Retinal pigment epithelial cell (primary cell): ENCODE results near the gene AGMAT.

Experiments used
- DNase-seq: peaks from one replicate; pipeline ENCODE4 v3.0.0-alpha.2; 2010; ENCODE audit warnings: low read depth
- H3K4me3 ChIP-seq: 2 replicates; pipeline ENCODE4 v1.5.1; 2011; ENCODE audit warnings: mild to moderate bottlenecking, low read length, control low read depth, moderate library complexity
- TF ChIP-seq, protein P1 (sequence below): conservative IDR thresholded peaks from 2 replicates; pipeline ENCODE4 v1.5.1; 2011; ENCODE audit warnings: low read depth, low read length, control low read depth, inconsistent platforms

The AGMAT gene

DNA sequence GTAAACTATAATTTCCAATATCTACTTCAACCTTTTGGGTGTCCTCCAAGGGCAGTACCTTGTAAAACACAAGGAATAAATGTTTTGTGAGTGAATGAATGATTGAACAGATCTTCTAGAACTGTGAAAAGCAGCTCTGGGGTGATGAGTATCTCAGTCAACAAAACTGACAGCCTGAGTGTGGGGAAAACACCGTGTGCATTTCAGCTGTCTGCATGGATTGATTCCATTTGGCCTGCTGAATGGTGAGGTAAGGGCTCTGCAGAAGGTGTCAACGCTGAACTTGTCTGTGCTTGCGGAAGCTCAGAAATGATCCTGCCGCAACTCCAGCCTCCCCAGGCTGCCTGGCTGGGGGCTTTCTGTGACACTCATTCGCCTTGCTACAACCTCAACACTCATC is 7.4 kb upstream of the AGMAT start:
- no peak for DNase-seq
- TF ChIP-seq, protein P1, sequence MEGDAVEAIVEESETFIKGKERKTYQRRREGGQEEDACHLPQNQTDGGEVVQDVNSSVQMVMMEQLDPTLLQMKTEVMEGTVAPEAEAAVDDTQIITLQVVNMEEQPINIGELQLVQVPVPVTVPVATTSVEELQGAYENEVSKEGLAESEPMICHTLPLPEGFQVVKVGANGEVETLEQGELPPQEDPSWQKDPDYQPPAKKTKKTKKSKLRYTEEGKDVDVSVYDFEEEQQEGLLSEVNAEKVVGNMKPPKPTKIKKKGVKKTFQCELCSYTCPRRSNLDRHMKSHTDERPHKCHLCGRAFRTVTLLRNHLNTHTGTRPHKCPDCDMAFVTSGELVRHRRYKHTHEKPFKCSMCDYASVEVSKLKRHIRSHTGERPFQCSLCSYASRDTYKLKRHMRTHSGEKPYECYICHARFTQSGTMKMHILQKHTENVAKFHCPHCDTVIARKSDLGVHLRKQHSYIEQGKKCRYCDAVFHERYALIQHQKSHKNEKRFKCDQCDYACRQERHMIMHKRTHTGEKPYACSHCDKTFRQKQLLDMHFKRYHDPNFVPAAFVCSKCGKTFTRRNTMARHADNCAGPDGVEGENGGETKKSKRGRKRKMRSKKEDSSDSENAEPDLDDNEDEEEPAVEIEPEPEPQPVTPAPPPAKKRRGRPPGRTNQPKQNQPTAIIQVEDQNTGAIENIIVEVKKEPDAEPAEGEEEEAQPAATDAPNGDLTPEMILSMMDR = no peak
- no peak overlapping the region for H3K4me3 ChIP-seq

DNA sequence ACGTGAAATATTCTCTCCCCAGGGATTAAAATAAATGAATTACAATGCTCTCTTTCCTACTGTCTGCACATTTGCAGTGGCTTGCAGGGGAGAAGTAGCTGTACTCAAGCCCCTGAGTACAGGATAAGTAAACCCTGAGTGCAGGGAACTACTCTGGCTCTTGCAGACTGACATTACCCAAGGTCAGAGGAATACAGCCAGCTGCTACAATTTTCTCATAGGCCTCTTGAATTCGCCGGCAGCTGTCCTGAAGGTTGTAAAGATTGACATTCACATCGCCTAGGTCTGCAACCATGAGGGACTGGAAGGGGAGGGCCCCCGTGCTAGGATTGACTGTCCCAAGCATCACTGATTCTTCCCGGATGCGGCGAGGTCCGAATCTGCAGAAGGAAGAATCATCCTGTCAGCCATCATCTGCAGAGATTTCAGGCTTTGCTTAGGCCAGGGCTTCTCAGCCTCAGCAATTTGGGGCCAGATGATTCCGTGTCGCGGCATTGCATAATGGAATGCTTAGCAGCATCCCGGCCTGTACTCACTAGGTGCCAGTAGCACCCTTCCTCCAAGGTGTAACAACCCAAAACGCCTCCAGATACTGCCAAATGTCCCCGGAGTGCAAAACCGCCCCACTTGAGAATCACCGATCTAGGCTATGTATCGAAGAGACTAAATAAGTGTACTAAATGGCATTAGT is 1.7 kb downstream of the AGMAT start:
- TF ChIP-seq, protein P1 = no peak
- DNase-seq = no peak
- H3K4me3 ChIP-seq = no peak overlapping the region

DNA sequence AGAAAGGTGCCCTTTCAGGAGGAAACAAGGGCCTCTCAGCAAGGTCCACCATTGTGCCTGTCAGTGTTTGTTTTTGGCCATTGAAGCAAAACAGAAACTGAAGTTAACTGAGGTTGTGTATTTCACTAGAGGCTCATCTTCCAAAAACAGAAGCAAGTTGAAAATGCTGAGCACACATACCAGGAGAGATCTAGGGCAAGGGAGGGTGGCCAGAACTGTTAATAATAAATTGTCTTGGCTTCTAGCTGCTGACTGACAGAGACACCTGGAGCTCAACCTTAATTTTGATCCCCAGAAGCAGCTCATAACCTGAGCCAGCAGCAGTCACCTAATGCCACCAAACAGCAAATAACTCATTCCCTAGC is 5.2 kb downstream of the AGMAT start:
- TF ChIP-seq, protein P1 = no peak

DNA sequence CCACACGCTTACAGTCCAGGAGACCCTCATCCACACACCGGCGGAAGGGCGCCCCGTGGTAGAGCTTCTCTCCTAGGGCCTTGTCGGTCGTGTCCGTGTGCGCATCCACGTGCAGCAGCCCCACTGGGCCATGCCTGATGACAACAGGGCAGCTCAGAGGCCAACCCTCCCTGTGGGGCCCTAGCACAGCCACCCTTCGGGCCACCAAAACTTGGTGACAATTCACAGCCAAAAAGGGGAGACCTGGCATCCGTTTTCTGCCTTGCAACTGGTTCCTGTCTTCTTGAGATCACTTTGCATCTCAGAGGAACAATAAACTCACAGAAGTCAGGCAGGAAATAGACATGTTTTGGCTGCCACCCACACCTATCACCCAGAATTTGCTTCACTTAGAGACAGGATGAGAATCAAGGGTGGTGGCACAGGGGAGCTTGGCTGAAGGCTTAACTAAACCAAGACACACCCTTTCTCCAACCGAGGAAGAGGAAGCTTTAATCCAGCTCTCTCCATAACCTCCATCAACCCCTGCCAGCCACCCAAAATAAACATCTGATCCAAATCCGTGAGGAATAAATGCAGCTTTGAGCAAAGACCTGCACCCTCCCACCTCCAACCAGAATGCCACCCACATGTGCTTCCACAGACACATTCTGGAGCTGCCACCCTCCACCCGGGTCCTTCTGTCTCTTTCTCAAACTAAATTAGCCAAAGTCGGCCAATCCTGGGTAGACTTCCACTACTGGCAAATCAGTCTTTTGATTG is 5.7 kb downstream of the AGMAT start:
- no peak for DNase-seq
- H3K4me3 ChIP-seq = no peak overlapping the region
- TF ChIP-seq, protein P1 = no peak

More for the DNA sequence above, 5.2 kb downstream of the AGMAT start:
- H3K4me3 ChIP-seq = no peak overlapping the region
- no peak for DNase-seq

DNA sequence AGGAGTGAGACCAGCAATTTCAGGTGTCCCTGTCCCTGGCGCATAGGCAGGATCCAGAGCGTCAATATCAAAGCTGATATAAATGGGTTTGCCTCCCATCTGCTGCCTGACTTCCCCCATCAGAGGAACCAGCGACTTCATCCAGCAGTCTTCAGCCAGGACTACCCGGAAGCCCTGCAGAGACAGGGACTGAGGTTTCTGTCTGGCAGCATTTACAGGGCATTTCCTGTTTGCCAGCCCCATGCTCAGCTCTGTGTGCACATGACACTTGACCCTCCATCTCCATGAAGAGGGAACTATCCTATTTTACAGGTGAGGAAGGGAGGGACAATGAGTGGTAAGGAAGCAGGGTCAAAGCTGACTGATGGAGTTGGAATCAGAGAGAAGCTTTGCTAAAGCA is 7.2 kb downstream of the AGMAT start:
- no peak for DNase-seq
- no peak overlapping the region for H3K4me3 ChIP-seq
- TF ChIP-seq, protein P1 = no peak

DNA sequence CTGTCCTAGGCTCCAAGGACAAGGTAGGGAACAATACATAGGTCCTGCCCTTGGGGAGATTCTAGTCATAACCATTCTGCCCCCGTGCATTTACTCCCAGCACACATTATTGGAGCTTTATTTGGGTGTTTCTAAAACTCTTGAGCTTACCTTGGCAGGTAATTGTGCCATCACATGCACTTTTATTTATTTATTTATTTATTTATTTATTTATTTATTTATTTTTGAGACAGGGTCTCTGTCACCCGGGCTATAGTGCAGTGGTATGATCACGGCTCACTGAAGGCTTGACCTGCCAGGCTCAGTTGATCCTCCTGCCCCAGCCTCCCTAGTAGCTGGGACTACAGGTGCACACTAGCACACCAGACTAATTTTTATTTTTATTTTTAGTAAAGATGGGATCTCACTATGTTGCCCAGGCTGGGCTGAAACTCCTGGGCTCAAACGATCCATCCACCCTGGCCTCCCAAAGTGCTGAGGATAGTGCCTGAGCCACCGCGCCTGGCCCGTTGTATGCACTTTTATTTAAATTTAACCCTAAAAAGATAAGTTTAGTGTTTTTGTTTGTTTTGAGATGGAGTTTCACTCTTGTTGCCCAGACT is 9.2 kb downstream of the AGMAT start:
- DNase-seq = no peak
- TF ChIP-seq, protein P1 = no peak
- no peak overlapping the region for H3K4me3 ChIP-seq
